ENCODE measurements around the gene PRLR.

DNA sequence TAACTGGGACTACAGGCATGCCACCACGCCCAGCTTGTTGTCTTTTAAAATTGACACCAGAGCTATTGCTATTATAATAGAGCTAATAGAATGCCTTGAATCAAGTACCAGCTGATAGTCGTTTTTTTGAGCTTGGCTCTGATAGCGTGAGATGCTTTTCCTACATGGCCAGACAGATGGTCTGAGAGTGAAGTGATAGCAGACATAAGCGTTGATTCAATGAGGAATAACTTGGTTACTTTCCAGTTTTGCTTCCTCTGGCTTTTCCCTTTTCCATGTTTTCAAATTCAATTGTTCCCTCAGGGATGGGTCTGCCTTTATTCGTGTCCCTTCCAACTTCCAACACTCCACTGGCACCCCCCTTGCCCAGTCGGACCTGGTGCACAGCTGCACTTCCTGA is 197.9 kb downstream of the PRLR start:
- TF ChIP-seq ARHGAP35 (CRISPR knock-in tag; IDR thresholded peaks at IDR 0.05; ENCODE audit: borderline replicate concordance) (no peak), GABPA (IDR thresholded peaks at IDR 0.05; ENCODE audit: low read depth, low read length) (no peak), GABPA (CRISPR knock-in tag; IDR thresholded peaks at IDR 0.05; ENCODE audit: low read depth) (no peak), NFYB (CRISPR knock-in tag; IDR thresholded peaks at IDR 0.05) (no peak), BRCA1 (CRISPR knock-in tag; IDR thresholded peaks at IDR 0.05) (no peak), EP300 (IDR thresholded peaks at IDR 0.05; ENCODE audit: low read depth in 2 of 2, low read length in 2 of 2) (no peak), EP300 (CRISPR knock-in tag; IDR thresholded peaks at IDR 0.05; ENCODE audit: borderline replicate concordance) (no peak), ZNF33B (CRISPR knock-in tag; IDR thresholded peaks at IDR 0.05) (no peak)
- TF ChIP-seq, protein P1, sequence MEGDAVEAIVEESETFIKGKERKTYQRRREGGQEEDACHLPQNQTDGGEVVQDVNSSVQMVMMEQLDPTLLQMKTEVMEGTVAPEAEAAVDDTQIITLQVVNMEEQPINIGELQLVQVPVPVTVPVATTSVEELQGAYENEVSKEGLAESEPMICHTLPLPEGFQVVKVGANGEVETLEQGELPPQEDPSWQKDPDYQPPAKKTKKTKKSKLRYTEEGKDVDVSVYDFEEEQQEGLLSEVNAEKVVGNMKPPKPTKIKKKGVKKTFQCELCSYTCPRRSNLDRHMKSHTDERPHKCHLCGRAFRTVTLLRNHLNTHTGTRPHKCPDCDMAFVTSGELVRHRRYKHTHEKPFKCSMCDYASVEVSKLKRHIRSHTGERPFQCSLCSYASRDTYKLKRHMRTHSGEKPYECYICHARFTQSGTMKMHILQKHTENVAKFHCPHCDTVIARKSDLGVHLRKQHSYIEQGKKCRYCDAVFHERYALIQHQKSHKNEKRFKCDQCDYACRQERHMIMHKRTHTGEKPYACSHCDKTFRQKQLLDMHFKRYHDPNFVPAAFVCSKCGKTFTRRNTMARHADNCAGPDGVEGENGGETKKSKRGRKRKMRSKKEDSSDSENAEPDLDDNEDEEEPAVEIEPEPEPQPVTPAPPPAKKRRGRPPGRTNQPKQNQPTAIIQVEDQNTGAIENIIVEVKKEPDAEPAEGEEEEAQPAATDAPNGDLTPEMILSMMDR (CRISPR knock-in tag; IDR thresholded peaks at IDR 0.05), result no peak
- TF ChIP-seq, protein P2, sequence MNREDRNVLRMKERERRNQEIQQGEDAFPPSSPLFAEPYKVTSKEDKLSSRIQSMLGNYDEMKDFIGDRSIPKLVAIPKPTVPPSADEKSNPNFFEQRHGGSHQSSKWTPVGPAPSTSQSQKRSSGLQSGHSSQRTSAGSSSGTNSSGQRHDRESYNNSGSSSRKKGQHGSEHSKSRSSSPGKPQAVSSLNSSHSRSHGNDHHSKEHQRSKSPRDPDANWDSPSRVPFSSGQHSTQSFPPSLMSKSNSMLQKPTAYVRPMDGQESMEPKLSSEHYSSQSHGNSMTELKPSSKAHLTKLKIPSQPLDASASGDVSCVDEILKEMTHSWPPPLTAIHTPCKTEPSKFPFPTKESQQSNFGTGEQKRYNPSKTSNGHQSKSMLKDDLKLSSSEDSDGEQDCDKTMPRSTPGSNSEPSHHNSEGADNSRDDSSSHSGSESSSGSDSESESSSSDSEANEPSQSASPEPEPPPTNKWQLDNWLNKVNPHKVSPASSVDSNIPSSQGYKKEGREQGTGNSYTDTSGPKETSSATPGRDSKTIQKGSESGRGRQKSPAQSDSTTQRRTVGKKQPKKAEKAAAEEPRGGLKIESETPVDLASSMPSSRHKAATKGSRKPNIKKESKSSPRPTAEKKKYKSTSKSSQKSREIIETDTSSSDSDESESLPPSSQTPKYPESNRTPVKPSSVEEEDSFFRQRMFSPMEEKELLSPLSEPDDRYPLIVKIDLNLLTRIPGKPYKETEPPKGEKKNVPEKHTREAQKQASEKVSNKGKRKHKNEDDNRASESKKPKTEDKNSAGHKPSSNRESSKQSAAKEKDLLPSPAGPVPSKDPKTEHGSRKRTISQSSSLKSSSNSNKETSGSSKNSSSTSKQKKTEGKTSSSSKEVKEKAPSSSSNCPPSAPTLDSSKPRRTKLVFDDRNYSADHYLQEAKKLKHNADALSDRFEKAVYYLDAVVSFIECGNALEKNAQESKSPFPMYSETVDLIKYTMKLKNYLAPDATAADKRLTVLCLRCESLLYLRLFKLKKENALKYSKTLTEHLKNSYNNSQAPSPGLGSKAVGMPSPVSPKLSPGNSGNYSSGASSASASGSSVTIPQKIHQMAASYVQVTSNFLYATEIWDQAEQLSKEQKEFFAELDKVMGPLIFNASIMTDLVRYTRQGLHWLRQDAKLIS (CRISPR knock-in tag; IDR thresholded peaks at IDR 0.05), result no peak
- TF ChIP-seq, protein P3, sequence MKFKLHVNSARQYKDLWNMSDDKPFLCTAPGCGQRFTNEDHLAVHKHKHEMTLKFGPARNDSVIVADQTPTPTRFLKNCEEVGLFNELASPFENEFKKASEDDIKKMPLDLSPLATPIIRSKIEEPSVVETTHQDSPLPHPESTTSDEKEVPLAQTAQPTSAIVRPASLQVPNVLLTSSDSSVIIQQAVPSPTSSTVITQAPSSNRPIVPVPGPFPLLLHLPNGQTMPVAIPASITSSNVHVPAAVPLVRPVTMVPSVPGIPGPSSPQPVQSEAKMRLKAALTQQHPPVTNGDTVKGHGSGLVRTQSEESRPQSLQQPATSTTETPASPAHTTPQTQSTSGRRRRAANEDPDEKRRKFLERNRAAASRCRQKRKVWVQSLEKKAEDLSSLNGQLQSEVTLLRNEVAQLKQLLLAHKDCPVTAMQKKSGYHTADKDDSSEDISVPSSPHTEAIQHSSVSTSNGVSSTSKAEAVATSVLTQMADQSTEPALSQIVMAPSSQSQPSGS (CRISPR knock-in tag; IDR thresholded peaks at IDR 0.05), result no peak
